Activated CD4-positive, alpha-beta memory T cell treated with anti-CD3 and anti-CD28 coated beads for 36 hours (primary cell): ENCODE results near the gene OGFOD2. TPM values are rescaled to one million over a fixed set of nuclear protein-coding genes. Genes with fewer than 3 reads are reported as not detected.

Source experiments
- CTCF ChIA-PET: fragments of 350-600 bp; sonication (Branson Sonifier 250); formaldehyde crosslinking; loops from one replicate; lab custom pipeline; 2021; ENCODE audit warnings: antibody characterized with exemption, inconsistent platforms; lab: Charles Lee
- POLR2A ChIA-PET: fragments of 350-600 bp; sonication (Branson Sonifier 250); formaldehyde crosslinking; loops from one replicate; lab custom pipeline; 2021; ENCODE audit warnings: antibody characterized with exemption; lab: Charles Lee
- DNase-seq: peaks from one replicate; pipeline ENCODE4 v3.0.0-alpha.2; 2020
- H3K27ac Mint-ChIP-seq: one replicate; pipeline ENCODE4 v1.8.0; 2021; ENCODE audit warnings: mixed read lengths
- H3K27me3 Mint-ChIP-seq: one replicate; pipeline ENCODE4 v1.8.0; 2021; ENCODE audit warnings: mixed read lengths
- H3K36me3 Mint-ChIP-seq: one replicate; pipeline ENCODE4 v1.8.0; 2021; ENCODE audit warnings: mixed read lengths
- H3K4me1 Mint-ChIP-seq: one replicate; pipeline ENCODE4 v1.8.0; 2021; ENCODE audit warnings: low read depth, mixed read lengths
- H3K4me3 Mint-ChIP-seq: one replicate; pipeline ENCODE4 v1.8.0; 2021; ENCODE audit warnings: mild to moderate bottlenecking, mixed read lengths
- H3K9me3 Mint-ChIP-seq: one replicate; pipeline ENCODE4 v1.8.0; 2021; ENCODE audit warnings: mixed read lengths
- intact Hi-C: fragments of 100-400 bp; cut with micrococcal nuclease; formaldehyde crosslinking; loops from one replicate; pipeline ENCODE4 v1.15.1; 2023
- total RNA-seq, 2 experiments: library from RNA; stranded (reverse); gene quantifications; one replicate each; pipeline ENCODE4 v1.2.3, GENCODE V29; 2021

OGFOD2 gene
- total RNA-seq, 2 experiments from 2014 or later: 22.6 to 23.7 TPM

GRCh38 chr12:122942637-122943036, 32.4 kb upstream of the OGFOD2 start:
- Mint-ChIP-seq H3K27me3 (no peaks in the 10 kb centered on the region), H3K36me3 (no peaks in the 10 kb centered on the region), H3K4me1 (peaks cover 20% of the 10 kb centered on the region), H3K4me3 (no peak overlapping the region), H3K27ac (no peak overlapping the region), H3K9me3 (no peaks in the 10 kb centered on the region)
- no peak for DNase-seq
- intact Hi-C loops: no loop called here
- CTCF ChIA-PET: no interaction called here
- POLR2A ChIA-PET: no interaction called here

- POLR2A ChIA-PET: no interaction called here
- CTCF ChIA-PET: no interaction called here
- Mint-ChIP-seq H3K9me3 (no peaks in the 10 kb centered on the region), H3K27me3 (no peaks in the 10 kb centered on the region), H3K27ac (no peak overlapping the region), H3K4me3 (no peak overlapping the region), H3K4me1 (peaks cover 20% of the 10 kb centered on the region), H3K36me3 (no peaks in the 10 kb centered on the region)
- intact Hi-C loops: no loop called here
- no peak for DNase-seq
These were observed 31.8 kb upstream of the OGFOD2 start for GRCh38 chr12:122943196-122943595.

- DNase-seq: no peak
- no peaks in the 10 kb centered on the region for H3K9me3 Mint-ChIP-seq
- POLR2A ChIA-PET: no interaction called here
- no peak overlapping the region for H3K4me3 Mint-ChIP-seq
- CTCF ChIA-PET: interaction anchor here (1.4 to 15.9 kb wide), 3 partner anchors 22 to 151 kb away, joined by 3 to 239 read pairs (median 11); partner anchors contain the start of gene ABCB9
- H3K36me3 Mint-ChIP-seq: no peaks in the 10 kb centered on the region
- H3K4me1 Mint-ChIP-seq: peaks cover 20% of the 10 kb centered on the region
- no peak overlapping the region for H3K27ac Mint-ChIP-seq
- no peaks in the 10 kb centered on the region for H3K27me3 Mint-ChIP-seq
- intact Hi-C loops: no loop called here
These were observed 30.1 kb upstream of the OGFOD2 start for GRCh38 chr12:122944605-122945592.

- intact Hi-C loops: loop anchor here (2.0 kb wide), 3 partner anchors 48 to 72 kb away; no protein-coding TSS in a partner anchor
- H3K4me1 Mint-ChIP-seq: peaks cover 20% of the 10 kb centered on the region
- no peaks in the 10 kb centered on the region for H3K27me3 Mint-ChIP-seq
- peak; percentile 95 for DNase-seq
- H3K9me3 Mint-ChIP-seq: no peaks in the 10 kb centered on the region
- H3K4me3 Mint-ChIP-seq: no peak overlapping the region
- peak overlapping the region; percentile 35 for H3K27ac Mint-ChIP-seq
- CTCF ChIA-PET: interaction anchor here (0.6 to 15.9 kb wide), 9 partner anchors 9 to 153 kb away, joined by 3 to 239 read pairs (median 3); no protein-coding TSS in a partner anchor
- H3K36me3 Mint-ChIP-seq: no peaks in the 10 kb centered on the region
- POLR2A ChIA-PET: interaction anchor here (0.5 to 1.3 kb wide), 2 partner anchors 28 to 229 kb away, joined by 3 read pairs; partner anchors contain the start of gene OGFOD2
These were observed 28.2 kb upstream of the OGFOD2 start for GRCh38 chr12:122946690-122947341.

GRCh38 chr12:122947352-122947792, 27.7 kb upstream of the OGFOD2 start:
- ChIA-PET CTCF (interaction anchor here (1.3 to 15.9 kb wide), 4 partner anchors 48 to 154 kb away, joined by 3 to 239 read pairs (median 8); no protein-coding TSS in a partner anchor), POLR2A (no interaction called here)
- no peak for DNase-seq
- H3K9me3 Mint-ChIP-seq: no peaks in the 10 kb centered on the region
- H3K36me3 Mint-ChIP-seq: no peaks in the 10 kb centered on the region
- H3K4me3 Mint-ChIP-seq: no peak overlapping the region
- H3K27ac Mint-ChIP-seq: no peak overlapping the region
- intact Hi-C loops: loop anchor here (2.0 kb wide), 3 partner anchors 49 to 73 kb away; no protein-coding TSS in a partner anchor
- no peaks in the 10 kb centered on the region for H3K27me3 Mint-ChIP-seq
- H3K4me1 Mint-ChIP-seq: peaks cover 23% of the 10 kb centered on the region

GRCh38 chr12:122948605-122949004, 26.4 kb upstream of the OGFOD2 start:
- DNase-seq: no peak
- intact Hi-C loops: no loop called here
- Mint-ChIP-seq H3K27me3 (no peaks in the 10 kb centered on the region), H3K36me3 (no peaks in the 10 kb centered on the region), H3K4me3 (no peak overlapping the region), H3K27ac (no peak overlapping the region), H3K4me1 (peaks cover 17% of the 10 kb centered on the region), H3K9me3 (no peaks in the 10 kb centered on the region)
- ChIA-PET POLR2A (interaction anchor here (0.6 kb wide), 1 partner anchor 94 kb away, joined by 4 read pairs; no protein-coding TSS in a partner anchor), CTCF (interaction anchor here (1.4 to 15.9 kb wide), 4 partner anchors 66 to 154 kb away, joined by 3 to 239 read pairs (median 7); no protein-coding TSS in a partner anchor)

- Mint-ChIP-seq H3K9me3 (no peaks in the 10 kb centered on the region), H3K4me1 (peaks cover 16% of the 10 kb centered on the region), H3K36me3 (no peaks in the 10 kb centered on the region), H3K27ac (no peak overlapping the region), H3K27me3 (no peaks in the 10 kb centered on the region), H3K4me3 (no peak overlapping the region)
- ChIA-PET POLR2A (no interaction called here), CTCF (interaction anchor here (0.6 to 15.9 kb wide), 6 partner anchors 63 to 155 kb away, joined by 3 to 239 read pairs (median 4); no protein-coding TSS in a partner anchor)
- no peak for DNase-seq
- intact Hi-C loops: no loop called here
These were observed 25.6 kb upstream of the OGFOD2 start for GRCh38 chr12:122949405-122949804.

- Mint-ChIP-seq H3K4me1 (peaks cover 16% of the 10 kb centered on the region), H3K27me3 (no peaks in the 10 kb centered on the region), H3K27ac (no peak overlapping the region), H3K36me3 (no peaks in the 10 kb centered on the region), H3K9me3 (no peaks in the 10 kb centered on the region), H3K4me3 (no peak overlapping the region)
- no peak for DNase-seq
- intact Hi-C loops: no loop called here
- ChIA-PET CTCF (interaction anchor here (0.6 to 15.9 kb wide), 6 partner anchors 62 to 156 kb away, joined by 3 to 239 read pairs (median 4); no protein-coding TSS in a partner anchor), POLR2A (no interaction called here)
These were observed 25.0 kb upstream of the OGFOD2 start for GRCh38 chr12:122949816-122950675.

GRCh38 chr12:122951406-122951805, 23.6 kb upstream of the OGFOD2 start:
- Mint-ChIP-seq H3K36me3 (no peaks in the 10 kb centered on the region), H3K27me3 (no peaks in the 10 kb centered on the region), H3K4me3 (no peak overlapping the region), H3K9me3 (no peaks in the 10 kb centered on the region), H3K4me1 (peaks cover 13% of the 10 kb centered on the region), H3K27ac (no peak overlapping the region)
- POLR2A ChIA-PET: interaction anchor here (0.7 to 1.6 kb wide), 2 partner anchors 91 to 364 kb away, joined by 3 to 6 read pairs; no protein-coding TSS in a partner anchor
- intact Hi-C loops: no loop called here
- DNase-seq: no peak
- CTCF ChIA-PET: interaction anchor here (1.1 to 15.9 kb wide), 6 partner anchors 63 to 157 kb away, joined by 3 to 239 read pairs (median 9); no protein-coding TSS in a partner anchor

GRCh38 chr12:122951979-122952892, 22.8 kb upstream of the OGFOD2 start:
- CTCF ChIA-PET: interaction anchor here (0.6 to 15.9 kb wide), 27 partner anchors 13 to 286 kb away, joined by 3 to 239 read pairs (median 4); partner anchors contain the start of genes ABCB9, OGFOD2 and PITPNM2
- POLR2A ChIA-PET: interaction anchor here (1.6 kb wide), 1 partner anchor 91 kb away, joined by 6 read pairs; no protein-coding TSS in a partner anchor
- H3K4me3 Mint-ChIP-seq: no peak overlapping the region
- DNase-seq: peak; percentile 85
- H3K9me3 Mint-ChIP-seq: no peaks in the 10 kb centered on the region
- peaks cover 4% of the 10 kb centered on the region for H3K4me1 Mint-ChIP-seq
- intact Hi-C loops: loop anchor here (1.0 kb wide), 3 partner anchors 72 to 159 kb away; no protein-coding TSS in a partner anchor
- no peak overlapping the region for H3K27ac Mint-ChIP-seq
- H3K27me3 Mint-ChIP-seq: no peaks in the 10 kb centered on the region
- no peaks in the 10 kb centered on the region for H3K36me3 Mint-ChIP-seq
